ENCODE measurements around the gene WDR11.

DNA sequence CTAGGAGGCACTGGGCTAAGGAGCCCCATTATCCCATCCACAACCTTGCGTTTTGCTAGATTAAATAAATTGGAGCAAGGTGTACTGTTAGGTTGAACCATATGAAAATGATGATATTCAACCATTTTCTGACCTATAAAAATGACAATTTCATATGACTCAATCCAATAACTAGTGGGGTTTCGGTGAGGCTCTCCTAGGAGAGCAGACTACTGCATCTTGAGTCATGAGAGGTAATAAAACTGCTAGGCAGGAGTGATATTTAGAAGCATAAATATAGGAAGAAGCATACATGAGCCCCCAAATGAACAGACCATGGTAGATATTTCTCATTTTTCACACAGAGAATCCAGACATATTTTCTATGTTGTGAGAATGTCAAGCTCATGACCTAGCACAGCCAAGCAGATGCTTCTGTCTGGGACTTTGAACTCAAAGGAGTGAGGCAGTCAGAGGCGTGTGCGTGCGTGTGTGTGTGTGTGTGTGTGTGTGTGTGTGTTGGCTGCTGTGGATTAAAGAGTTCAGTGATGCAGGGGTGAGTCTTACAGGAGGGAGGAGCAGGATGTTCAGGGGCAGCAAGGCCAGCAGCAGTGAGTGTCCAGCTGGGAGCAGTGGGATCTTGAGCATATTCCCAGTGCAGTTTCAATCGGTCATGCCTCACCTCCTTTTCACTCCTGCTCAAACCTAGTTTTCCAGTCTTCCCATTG is 17.8 kb upstream of the WDR11 start:
- TF ChIP-seq POLR2A (IDR thresholded peaks at IDR 0.05), result no peak
- TF ChIP-seq, protein P1, sequence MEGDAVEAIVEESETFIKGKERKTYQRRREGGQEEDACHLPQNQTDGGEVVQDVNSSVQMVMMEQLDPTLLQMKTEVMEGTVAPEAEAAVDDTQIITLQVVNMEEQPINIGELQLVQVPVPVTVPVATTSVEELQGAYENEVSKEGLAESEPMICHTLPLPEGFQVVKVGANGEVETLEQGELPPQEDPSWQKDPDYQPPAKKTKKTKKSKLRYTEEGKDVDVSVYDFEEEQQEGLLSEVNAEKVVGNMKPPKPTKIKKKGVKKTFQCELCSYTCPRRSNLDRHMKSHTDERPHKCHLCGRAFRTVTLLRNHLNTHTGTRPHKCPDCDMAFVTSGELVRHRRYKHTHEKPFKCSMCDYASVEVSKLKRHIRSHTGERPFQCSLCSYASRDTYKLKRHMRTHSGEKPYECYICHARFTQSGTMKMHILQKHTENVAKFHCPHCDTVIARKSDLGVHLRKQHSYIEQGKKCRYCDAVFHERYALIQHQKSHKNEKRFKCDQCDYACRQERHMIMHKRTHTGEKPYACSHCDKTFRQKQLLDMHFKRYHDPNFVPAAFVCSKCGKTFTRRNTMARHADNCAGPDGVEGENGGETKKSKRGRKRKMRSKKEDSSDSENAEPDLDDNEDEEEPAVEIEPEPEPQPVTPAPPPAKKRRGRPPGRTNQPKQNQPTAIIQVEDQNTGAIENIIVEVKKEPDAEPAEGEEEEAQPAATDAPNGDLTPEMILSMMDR (IDR thresholded peaks at IDR 0.05), result no peak

Measured in prostate gland (tissue), 2 donors.